Globus pallidus (tissue), 1 donor: Measurements from ENCODE around the gene LUC7L.
A peak's percentile ranks its signal among the peaks of the same experiment; 100 is the strongest.

ENCODE experiments used
- DNase-seq: peaks from one replicate; pipeline ENCODE4 v3.0.0-alpha.2; 2015; ENCODE audit warnings: low spot score

Gene LUC7L

DNA sequence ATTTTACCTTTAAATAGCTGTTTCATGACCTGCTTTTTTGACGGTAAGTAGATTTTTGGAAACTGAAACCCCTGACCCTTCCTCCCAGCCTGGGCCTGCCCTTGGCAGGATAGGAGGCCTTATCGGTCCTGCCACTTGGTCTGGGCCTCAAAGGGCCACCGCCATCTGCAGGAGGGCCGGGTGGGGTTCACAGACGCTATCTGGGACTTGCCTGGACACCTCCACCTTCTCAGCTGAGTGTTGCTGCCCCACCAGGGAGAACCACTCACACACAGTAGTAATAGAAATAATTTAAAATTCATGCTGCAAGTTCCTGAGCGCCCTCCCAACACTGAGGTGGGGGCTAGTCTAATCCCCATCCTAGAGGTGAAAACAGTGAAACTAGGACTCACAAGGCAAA is 86.2 kb downstream of the LUC7L start:
- no peak for DNase-seq

DNA sequence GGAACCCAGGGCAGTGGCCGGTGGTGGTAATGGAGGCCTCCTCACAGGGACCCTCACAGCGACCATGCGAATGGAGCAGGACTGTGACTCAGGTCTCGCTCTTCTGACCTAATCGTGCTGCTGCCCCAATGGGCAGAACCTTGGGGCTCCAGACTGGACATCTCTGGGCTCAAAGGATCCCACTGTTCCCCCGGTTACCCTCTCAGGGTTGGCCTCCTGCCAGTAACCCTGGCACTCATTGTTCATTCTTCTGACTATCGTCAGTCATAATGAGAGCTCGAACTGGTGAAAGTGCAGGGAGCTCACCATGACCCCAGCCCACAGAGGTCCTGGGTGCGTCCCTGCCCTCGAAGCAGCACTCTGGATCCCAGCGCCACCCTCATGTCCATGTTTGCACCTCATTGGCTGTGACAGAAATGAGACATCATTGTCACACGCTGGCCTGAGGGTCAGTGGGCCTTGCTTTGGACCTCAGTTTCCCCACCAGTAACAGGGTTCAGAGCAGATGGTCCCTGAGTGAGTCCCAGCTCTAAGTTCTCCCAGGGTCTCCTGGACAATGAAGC is 86.8 kb downstream of the LUC7L start:
- peak; percentile 41 for DNase-seq

- no peak for DNase-seq
These were observed 88.9 kb downstream of the LUC7L start for GRCh38 chr16:140175-140857.
